Activated CD4-positive, alpha-beta memory T cell treated with anti-CD3 and anti-CD28 coated beads, Interleukin-2, amount 10 ng/mL, durations not matched to agents 7 days and 5 days (primary cell): ENCODE measurements around the gene CDH22. TPM values are rescaled to one million over a fixed set of nuclear protein-coding genes. Genes with fewer than 3 reads are reported as not detected.

Source experiments
- CTCF ChIA-PET: fragments of 350-600 bp; sonication (Branson Sonifier 250); formaldehyde crosslinking; loops from one replicate; lab custom pipeline; 2021; ENCODE audit warnings: antibody characterized with exemption, inconsistent platforms; lab: Charles Lee
- POLR2A ChIA-PET: fragments of 350-600 bp; sonication (Branson Sonifier 250); formaldehyde crosslinking; loops from one replicate; lab custom pipeline; 2021; ENCODE audit warnings: antibody characterized with exemption; lab: Charles Lee
- DNase-seq: peaks from one replicate; pipeline ENCODE4 v3.0.0-alpha.2; 2020
- H3K27ac Mint-ChIP-seq: one replicate; pipeline ENCODE4 v1.8.0; 2021; ENCODE audit warnings: mild to moderate bottlenecking, mixed read lengths
- H3K27me3 Mint-ChIP-seq: one replicate; pipeline ENCODE4 v1.8.0; 2021; ENCODE audit warnings: mixed read lengths
- H3K36me3 Mint-ChIP-seq: one replicate; pipeline ENCODE4 v1.8.0; 2021; ENCODE audit warnings: low read depth, mixed read lengths
- H3K4me1 Mint-ChIP-seq: one replicate; pipeline ENCODE4 v1.8.0; 2021; ENCODE audit warnings: mixed read lengths
- H3K4me3 Mint-ChIP-seq: one replicate; pipeline ENCODE4 v1.8.0; 2021; ENCODE audit warnings: mild to moderate bottlenecking, mixed read lengths
- H3K9me3 Mint-ChIP-seq: one replicate; pipeline ENCODE4 v1.8.0; 2021; ENCODE audit warnings: mixed read lengths
- total RNA-seq, 2 experiments: library from RNA; stranded (reverse); gene quantifications; one replicate each; pipeline ENCODE4 v1.2.3, GENCODE V29; 2021

Gene CDH22
- total RNA-seq, 2 experiments from 2014 or later = not detected

DNA sequence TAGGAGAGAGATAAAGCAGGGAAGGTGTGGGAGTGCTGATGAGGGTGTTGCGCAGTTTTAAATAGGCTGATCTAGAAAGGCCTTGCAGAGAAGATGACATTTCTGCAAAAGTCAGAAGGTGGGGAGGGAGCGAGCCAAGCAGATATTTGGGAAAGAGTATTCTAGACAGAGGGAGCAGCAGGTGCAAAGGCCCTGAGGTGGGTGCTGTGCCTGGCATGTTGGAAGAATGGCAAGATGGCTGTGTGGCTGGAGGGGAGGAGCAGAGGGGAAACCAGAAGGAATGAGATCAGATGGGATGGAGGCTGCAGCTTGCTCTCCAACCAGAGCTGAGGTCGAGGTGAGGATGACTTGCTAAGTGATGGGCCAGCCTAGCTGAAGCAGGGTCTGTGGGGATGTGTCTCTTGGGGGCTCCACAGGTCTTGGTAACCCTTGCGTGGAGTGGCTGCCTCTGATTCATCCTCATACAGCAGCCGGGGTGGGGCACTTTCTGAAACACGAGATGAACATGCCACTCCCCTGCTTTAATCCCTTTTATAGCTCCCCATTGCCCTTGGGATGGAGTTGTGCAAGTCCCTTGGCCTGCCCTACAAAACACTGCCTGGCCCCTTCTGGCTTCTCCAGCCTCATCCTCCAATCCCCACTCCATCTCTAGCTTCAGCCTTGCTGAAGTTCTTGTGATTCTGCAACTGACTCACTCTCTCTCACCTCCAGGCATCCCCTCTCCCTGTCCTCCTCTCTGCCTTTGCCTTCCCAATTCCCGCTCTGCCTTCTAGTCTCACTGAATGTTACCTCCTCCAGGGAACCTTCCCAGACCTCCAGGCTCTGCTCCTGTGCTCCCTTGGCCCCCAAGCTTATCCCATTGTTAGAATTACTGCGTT, 94.1 kb downstream of the CDH22 start:
- H3K9me3 Mint-ChIP-seq = no peaks in the 10 kb centered on the region
- no peaks in the 10 kb centered on the region for H3K4me1 Mint-ChIP-seq
- no peak for DNase-seq
- H3K36me3 Mint-ChIP-seq = no peaks in the 10 kb centered on the region
- H3K27me3 Mint-ChIP-seq = peaks cover 19% of the 10 kb centered on the region
- no peak overlapping the region for H3K27ac Mint-ChIP-seq
- ChIA-PET POLR2A (no interaction called here), CTCF (no interaction called here)
- no peak overlapping the region for H3K4me3 Mint-ChIP-seq

DNA sequence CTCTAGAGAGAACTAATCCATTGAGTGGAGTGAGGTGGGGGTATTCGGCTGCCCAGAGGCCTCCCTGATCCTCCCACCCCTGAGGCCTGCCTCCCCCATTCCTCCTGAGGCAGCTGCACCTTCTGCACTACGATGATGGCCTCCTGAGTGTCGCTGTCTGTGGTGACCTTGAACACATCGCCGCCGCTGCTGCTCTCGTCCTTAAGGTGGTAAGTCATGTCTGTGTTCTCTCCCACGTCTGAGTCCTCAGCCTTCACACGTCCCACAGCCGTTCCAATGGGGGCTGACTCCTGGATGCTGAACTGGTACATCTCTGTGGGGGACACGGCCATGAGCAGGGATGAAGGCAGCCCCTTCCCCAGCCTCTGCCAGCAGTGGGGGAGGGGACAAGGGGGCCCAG, 95.4 kb downstream of the CDH22 start:
- CTCF ChIA-PET = no interaction called here
- Mint-ChIP-seq H3K27me3 (peaks cover 23% of the 10 kb centered on the region), H3K27ac (no peak overlapping the region), H3K4me3 (no peak overlapping the region), H3K9me3 (no peaks in the 10 kb centered on the region), H3K4me1 (no peaks in the 10 kb centered on the region), H3K36me3 (no peaks in the 10 kb centered on the region)
- POLR2A ChIA-PET = no interaction called here
- no peak for DNase-seq

DNA sequence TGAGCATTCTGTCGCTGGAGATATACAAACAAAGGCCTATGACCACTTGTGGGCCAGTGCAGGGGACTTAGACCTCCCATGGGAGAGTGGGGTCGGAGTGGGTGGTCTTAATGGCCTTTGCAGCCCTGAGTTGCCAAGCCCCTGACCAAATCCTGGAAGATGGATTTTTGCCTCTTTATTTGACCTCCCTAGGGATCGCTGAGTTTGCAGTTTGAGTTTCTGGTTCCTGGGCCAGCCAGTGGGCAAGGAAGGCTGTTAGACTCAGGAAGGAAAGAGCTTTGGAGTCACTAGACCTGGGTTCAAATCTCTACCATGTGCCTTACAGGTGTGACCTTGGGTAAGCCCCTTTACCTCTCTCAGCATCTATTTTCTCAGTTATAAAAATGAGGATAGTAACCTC, 96.0 kb downstream of the CDH22 start:
- ChIA-PET POLR2A (no interaction called here), CTCF (no interaction called here)
- DNase-seq = no peak
- no peak overlapping the region for H3K4me3 Mint-ChIP-seq
- no peaks in the 10 kb centered on the region for H3K4me1 Mint-ChIP-seq
- H3K36me3 Mint-ChIP-seq = no peaks in the 10 kb centered on the region
- no peak overlapping the region for H3K27ac Mint-ChIP-seq
- H3K27me3 Mint-ChIP-seq = peaks cover 23% of the 10 kb centered on the region
- H3K9me3 Mint-ChIP-seq = no peaks in the 10 kb centered on the region

DNA sequence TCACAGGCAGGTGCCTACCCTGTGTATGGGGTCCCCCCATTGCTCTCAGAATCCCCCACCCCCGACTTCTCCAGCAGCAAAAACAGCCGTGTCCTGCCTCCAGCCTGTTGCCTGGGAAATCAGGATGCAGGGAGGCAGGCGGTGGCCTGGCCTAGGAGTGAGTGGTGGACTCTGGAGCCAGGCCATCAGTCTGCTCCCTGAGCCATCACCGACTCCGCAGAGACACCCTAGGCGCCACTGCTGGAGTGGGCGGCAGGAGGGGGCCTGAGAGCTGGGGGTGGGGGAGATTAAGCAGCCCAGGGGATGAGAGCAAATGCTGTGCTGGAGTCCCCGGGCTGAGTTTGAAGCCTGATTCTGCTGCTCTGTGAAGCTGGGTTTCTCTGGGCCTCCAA, 97.0 kb downstream of the CDH22 start:
- POLR2A ChIA-PET = no interaction called here

DNA sequence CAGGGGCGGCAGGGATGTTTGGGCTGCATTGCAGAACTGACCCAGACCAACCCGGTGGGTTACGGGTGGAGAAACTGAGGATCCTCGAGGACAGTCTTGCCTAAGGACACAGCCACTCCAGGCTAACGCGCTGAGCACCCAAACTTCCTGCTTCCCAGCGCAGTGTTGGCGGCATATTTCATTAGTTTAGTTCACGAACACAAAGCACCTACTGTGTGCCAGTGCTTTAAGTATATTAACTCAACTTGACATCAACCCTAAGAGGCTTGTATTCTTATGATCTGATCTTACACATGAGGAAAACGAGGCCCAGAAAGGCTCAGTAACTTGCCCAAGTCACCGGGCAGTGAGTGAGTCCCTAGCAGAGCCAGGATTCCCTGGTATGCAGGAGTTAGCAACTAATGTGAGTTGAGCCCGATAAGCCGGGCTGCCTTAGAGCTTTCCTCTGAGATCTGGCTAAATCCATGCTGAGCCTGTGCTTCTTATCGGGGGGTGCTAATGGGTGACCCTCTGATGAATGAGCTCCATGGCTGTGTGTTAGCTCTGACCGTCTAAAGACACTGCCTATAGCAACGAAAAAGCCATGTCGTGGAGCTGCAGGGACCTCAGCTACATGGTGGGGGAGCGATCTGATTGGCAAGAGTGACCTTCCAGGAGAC, 97.5 kb downstream of the CDH22 start:
- ChIA-PET CTCF (no interaction called here), POLR2A (no interaction called here)
- H3K27ac Mint-ChIP-seq = no peak overlapping the region
- H3K9me3 Mint-ChIP-seq = no peaks in the 10 kb centered on the region
- H3K4me3 Mint-ChIP-seq = no peak overlapping the region
- peaks cover 25% of the 10 kb centered on the region for H3K27me3 Mint-ChIP-seq
- H3K36me3 Mint-ChIP-seq = no peaks in the 10 kb centered on the region
- peaks cover 9% of the 10 kb centered on the region for H3K4me1 Mint-ChIP-seq
- no peak for DNase-seq

More for the DNA sequence above, 97.0 kb downstream of the CDH22 start:
- Mint-ChIP-seq H3K4me1 (peaks cover 4% of the 10 kb centered on the region), H3K27ac (no peak overlapping the region), H3K27me3 (peaks cover 25% of the 10 kb centered on the region), H3K9me3 (no peaks in the 10 kb centered on the region), H3K4me3 (no peak overlapping the region), H3K36me3 (no peaks in the 10 kb centered on the region)
- DNase-seq = no peak
- CTCF ChIA-PET = no interaction called here

DNA sequence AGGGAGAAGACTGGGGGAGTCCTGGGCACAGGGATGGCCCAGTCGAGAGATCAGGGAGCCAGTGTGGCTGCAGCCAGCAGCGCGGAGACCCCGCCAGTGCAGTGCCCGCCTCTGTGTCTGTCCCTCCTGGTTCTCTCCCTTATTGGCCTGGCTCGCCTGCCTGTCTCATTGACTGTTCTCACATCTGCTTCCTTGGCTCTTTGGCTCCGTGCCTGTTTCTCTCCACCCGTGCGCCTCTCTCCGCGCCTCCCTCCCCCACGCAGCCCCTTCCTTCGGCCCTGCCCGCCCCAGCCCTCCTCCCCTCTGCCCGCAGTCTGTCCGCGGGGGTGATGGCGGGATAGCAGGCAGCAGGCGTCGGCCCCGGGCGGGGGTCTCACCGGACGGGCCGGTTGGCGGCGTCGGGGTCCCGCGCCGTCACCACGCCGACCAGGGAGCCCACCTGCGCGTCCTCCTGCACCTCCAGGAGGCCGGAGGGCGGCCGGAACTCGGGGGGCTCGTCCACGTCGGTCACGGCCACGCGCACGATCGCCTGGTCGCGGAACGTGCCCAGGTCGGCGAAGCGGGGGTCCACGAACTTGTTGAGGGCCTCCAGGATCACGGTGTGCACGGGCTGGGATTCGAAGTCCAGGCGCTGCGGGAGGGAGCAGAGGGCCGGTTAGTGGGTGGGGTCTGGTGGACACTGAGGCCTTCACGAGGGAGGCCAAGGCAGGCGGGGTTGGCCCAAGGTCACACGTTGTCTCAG, 98.2 kb downstream of the CDH22 start:
- Mint-ChIP-seq H3K4me1 (peaks cover 16% of the 10 kb centered on the region), H3K27ac (no peak overlapping the region), H3K4me3 (no peak overlapping the region), H3K27me3 (peaks cover 28% of the 10 kb centered on the region), H3K36me3 (no peaks in the 10 kb centered on the region), H3K9me3 (no peaks in the 10 kb centered on the region)
- POLR2A ChIA-PET = no interaction called here
- DNase-seq = no peak
- CTCF ChIA-PET = no interaction called here

DNA sequence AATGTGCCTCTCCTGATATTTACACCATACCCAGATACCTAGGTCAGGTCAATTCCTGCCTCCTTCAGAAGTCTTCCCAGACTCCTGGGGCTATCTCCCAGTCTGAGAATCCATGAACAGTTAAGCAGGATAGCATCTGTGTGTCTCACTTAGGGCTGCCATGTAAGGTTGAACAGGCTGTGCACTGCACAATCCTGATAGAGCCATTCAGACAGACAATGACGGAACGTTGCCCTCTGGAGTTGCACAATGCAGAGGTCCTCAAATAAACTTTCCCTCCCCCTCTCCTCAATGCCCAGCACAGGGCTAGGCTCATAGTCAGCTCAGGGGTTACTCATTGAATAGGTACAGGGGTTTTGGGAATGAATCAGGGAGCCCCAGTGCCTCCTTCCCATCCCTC, 100.5 kb downstream of the CDH22 start:
- ChIA-PET POLR2A (no interaction called here), CTCF (no interaction called here)
- Mint-ChIP-seq H3K4me3 (no peak overlapping the region), H3K27ac (no peak overlapping the region), H3K4me1 (peaks cover 20% of the 10 kb centered on the region), H3K27me3 (peaks cover 26% of the 10 kb centered on the region), H3K9me3 (no peaks in the 10 kb centered on the region), H3K36me3 (no peaks in the 10 kb centered on the region)
- no peak for DNase-seq

DNA sequence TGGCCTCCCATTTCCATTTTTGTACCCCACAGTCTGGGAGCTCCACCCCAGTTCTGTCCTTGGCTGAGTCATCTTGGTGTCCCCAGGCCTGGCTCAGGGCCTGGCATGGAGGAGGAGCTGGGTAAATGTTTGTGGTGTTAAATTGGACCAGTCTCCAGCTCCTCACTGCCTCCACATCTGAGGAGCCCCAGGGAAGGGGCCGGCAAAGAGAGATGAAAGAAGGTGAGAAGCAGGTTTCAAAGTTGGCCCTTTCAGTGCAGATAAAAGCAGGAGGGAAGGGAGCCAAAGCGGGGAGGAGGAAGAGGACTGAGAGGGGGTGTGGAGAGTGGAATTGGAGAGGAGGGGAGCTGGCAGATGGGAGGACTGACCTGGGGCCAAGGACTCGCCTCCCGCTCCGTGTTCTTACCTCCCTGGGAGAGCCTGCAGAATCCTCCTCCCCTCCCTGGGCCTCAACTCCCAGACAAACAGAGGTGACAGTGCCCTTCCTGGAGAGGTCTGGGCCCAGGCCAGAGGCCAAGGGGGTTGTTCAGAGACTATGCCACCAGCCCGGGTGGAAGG, 101.2 kb downstream of the CDH22 start:
- ChIA-PET CTCF (interaction anchor here (0.7 kb wide), 1 partner anchor 100 kb away, joined by 3 read pairs; no protein-coding TSS in a partner anchor), POLR2A (no interaction called here)
- Mint-ChIP-seq H3K27me3 (peaks cover 26% of the 10 kb centered on the region), H3K36me3 (no peaks in the 10 kb centered on the region), H3K4me3 (no peak overlapping the region), H3K9me3 (no peaks in the 10 kb centered on the region), H3K27ac (no peak overlapping the region), H3K4me1 (peaks cover 20% of the 10 kb centered on the region)
- DNase-seq = no peak

DNA sequence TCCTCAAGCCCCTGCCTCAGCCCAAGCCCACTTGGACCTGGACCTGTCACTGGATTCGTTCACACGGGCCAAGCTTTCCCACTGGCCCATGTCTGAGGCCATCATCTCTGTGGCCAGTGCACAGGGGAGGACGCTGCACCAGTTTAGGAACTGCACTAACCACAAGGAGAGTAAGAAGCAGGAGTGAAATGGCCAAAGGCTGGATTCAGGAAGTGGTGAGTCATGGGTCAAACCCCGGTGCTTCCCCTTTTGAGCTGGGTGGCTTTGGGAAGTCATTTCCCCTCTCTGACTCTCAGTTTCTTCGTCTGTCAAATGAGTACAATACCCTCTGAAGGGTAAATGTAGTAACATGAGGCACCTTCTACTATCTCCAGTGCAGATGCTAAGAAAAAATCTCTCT, 102.3 kb downstream of the CDH22 start:
- Mint-ChIP-seq H3K4me1 (peaks cover 20% of the 10 kb centered on the region), H3K27ac (no peak overlapping the region), H3K36me3 (no peaks in the 10 kb centered on the region), H3K27me3 (peaks cover 31% of the 10 kb centered on the region), H3K9me3 (no peaks in the 10 kb centered on the region), H3K4me3 (no peak overlapping the region)
- no peak for DNase-seq
- CTCF ChIA-PET = interaction anchor here (1.3 kb wide), 1 partner anchor 201 kb away, joined by 3 read pairs; the partner anchor contains the start of gene ELMO2
- POLR2A ChIA-PET = no interaction called here

DNA sequence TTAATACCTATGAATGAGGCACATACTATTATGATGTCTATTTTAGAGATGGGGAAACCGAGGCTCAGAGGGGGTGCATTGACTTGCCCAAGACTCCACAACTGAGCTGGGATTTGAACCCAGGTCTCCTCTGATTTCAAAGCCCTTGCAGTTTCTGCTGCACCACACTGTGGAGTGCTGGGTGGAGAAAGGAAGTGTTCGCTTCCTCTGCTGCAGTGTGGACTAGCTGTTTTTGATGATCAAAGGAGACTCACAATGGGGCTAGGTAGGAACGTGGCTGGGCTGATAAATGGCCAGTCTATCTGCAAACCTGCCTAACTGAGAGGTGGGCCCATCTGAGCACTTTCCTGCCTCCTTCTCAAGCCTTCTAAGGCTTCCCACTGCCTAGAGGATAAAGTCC, 102.9 kb downstream of the CDH22 start:
- ChIA-PET POLR2A (no interaction called here), CTCF (interaction anchor here (1.3 kb wide), 1 partner anchor 201 kb away, joined by 3 read pairs; the partner anchor contains the start of gene ELMO2)
- Mint-ChIP-seq H3K4me1 (peaks cover 20% of the 10 kb centered on the region), H3K27ac (no peak overlapping the region), H3K27me3 (peaks cover 29% of the 10 kb centered on the region), H3K36me3 (no peaks in the 10 kb centered on the region), H3K9me3 (no peaks in the 10 kb centered on the region), H3K4me3 (no peak overlapping the region)
- DNase-seq = no peak

DNA sequence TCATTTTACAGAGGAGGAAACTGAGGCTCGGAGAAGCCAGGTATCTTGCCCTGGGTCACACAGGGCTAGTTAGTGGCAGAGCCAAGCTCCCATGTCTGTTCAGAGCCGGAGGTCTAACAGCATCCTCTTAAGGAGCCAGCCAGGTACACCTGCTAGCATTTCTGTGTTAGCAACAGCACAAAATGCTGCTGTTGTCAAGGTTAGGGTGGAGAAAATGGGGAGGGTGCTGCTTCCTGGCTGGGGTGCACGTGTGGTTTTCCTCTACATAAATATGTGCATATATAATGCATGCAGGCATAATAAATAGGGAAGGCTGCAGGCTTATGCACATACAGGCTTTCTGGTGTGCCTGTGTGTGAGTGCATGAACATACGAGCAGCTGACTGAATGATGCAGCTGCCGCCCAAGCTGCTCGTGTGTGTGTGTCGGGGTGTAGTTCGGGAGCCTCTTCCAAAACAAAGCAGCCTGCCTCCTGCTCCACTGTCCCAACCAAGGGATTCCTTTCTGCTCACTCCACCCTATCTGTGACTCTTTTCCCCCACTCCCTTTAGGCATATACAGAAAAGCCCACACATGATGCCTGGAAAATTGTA, 103.6 kb downstream of the CDH22 start:
- Mint-ChIP-seq H3K4me3 (no peak overlapping the region), H3K36me3 (no peaks in the 10 kb centered on the region), H3K4me1 (peaks cover 20% of the 10 kb centered on the region), H3K27ac (no peak overlapping the region), H3K9me3 (no peaks in the 10 kb centered on the region), H3K27me3 (peaks cover 29% of the 10 kb centered on the region)
- ChIA-PET POLR2A (no interaction called here), CTCF (no interaction called here)
- no peak for DNase-seq

DNA sequence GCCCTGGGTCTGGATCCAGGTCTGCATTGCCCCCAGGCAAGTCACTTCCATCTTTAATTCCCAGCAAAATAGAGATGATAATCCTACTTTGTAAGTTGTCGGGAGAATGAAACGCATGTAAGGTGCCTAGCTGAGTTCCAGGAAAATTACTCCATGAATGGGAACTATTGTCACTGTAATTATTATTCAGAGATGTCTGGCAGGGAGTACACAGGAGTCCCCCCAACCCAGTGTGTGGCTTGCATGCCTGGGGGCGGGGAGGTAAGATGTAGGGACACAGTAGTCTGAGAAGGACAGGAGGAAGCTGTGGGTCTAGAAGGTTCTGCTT, 104.8 kb downstream of the CDH22 start:
- DNase-seq = no peak
- Mint-ChIP-seq H3K4me1 (peaks cover 20% of the 10 kb centered on the region), H3K36me3 (no peaks in the 10 kb centered on the region), H3K9me3 (no peaks in the 10 kb centered on the region), H3K27me3 (peaks cover 26% of the 10 kb centered on the region), H3K4me3 (no peak overlapping the region), H3K27ac (no peak overlapping the region)
- POLR2A ChIA-PET = no interaction called here
- CTCF ChIA-PET = no interaction called here
